Measurements from ENCODE around the gene SMIM10.

GRCh38 chrX:135009057-135009610 is 18.3 kb downstream of the SMIM10 start:
- TF ChIP-seq CTCF (conservative IDR thresholded peaks at IDR 0.05; ENCODE audit: low read depth, low read length) (no peak), EZH2 (IDR thresholded peaks at IDR 0.05; ENCODE audit: borderline replicate concordance, low read depth, low read length, poor library complexity, severe bottlenecking) (no peak)

All from A673 (cell line).